H9 (cell line): Measurements from ENCODE around the gene SULT2B1. TPM values are rescaled to one million over a fixed set of nuclear protein-coding genes. Genes with fewer than 3 reads are reported as not detected.

Experiments
- DNase-seq: peaks from one replicate; pipeline ENCODE4 v3.0.0-alpha.2; 2017
- H2AFZ ChIP-seq: one replicate; pipeline ENCODE4 v1.6.1; 2013; ENCODE audit warnings: mild to moderate bottlenecking, low read length, control low read depth, moderate library complexity
- H2AK5ac ChIP-seq: 2 replicates; pipeline ENCODE4 v1.6.1; 2013; ENCODE audit warnings: low read length, control low read depth, mixed read lengths; ENCODE audit not compliant: insufficient read length
- H2BK120ac ChIP-seq: one replicate; pipeline ENCODE4 v1.6.1; 2013; ENCODE audit warnings: low read depth, mild to moderate bottlenecking, low read length, control low read depth, inconsistent platforms; ENCODE audit not compliant: poor library complexity, severe bottlenecking
- H2BK12ac ChIP-seq: 2 replicates; pipeline ENCODE4 v1.6.1; 2013; ENCODE audit warnings: low read length, control low read depth, mixed read lengths, low read depth; ENCODE audit not compliant: insufficient read length
- H2BK15ac ChIP-seq: 2 replicates; pipeline ENCODE4 v1.6.1; 2013; ENCODE audit warnings: low read depth, low read length, control low read depth
- H2BK20ac ChIP-seq: one replicate; pipeline ENCODE4 v1.6.1; 2013; ENCODE audit warnings: low read depth, mild to moderate bottlenecking, low read length, control low read depth, inconsistent platforms; ENCODE audit not compliant: poor library complexity, severe bottlenecking
- H2BK5ac ChIP-seq: 2 replicates; pipeline ENCODE4 v1.6.1; 2013; ENCODE audit warnings: low read length, control low read depth, mixed read lengths; ENCODE audit not compliant: insufficient read length
- H3K14ac ChIP-seq: 2 replicates; pipeline ENCODE4 v1.6.1; 2013; ENCODE audit warnings: low read length, control low read depth; ENCODE audit not compliant: insufficient read depth
- H3K18ac ChIP-seq: 2 replicates; pipeline ENCODE4 v1.6.1; 2013; ENCODE audit warnings: low read depth, mild to moderate bottlenecking, mixed read lengths, low read length, control low read depth; ENCODE audit not compliant: insufficient read length
- H3K23ac ChIP-seq: 2 replicates; pipeline ENCODE4 v1.6.1; 2013; ENCODE audit warnings: low read length, control low read depth, mixed read lengths, low read depth; ENCODE audit not compliant: insufficient read length
- H3K23me2 ChIP-seq: 2 replicates; pipeline ENCODE4 v1.6.1; 2013; ENCODE audit warnings: low read depth, mild to moderate bottlenecking, mixed read lengths, low read length, control low read depth; ENCODE audit not compliant: insufficient read length, poor library complexity, severe bottlenecking
- H3K27ac ChIP-seq: 2 replicates; pipeline ENCODE4 v1.5.1; 2013; ENCODE audit warnings: low read length, control low read depth, mixed read lengths, low read depth; ENCODE audit not compliant: insufficient read length
- H3K27me3 ChIP-seq: 2 replicates; pipeline ENCODE4 v1.6.1; 2013; ENCODE audit warnings: low read length, control low read depth, inconsistent platforms; ENCODE audit not compliant: insufficient read depth
- H3K4ac ChIP-seq: 2 replicates; pipeline ENCODE4 v1.6.1; 2013; ENCODE audit warnings: low read depth, mild to moderate bottlenecking, control low read depth, inconsistent platforms, low read length, moderate library complexity
- H3K4me1 ChIP-seq: 2 replicates; pipeline ENCODE4 v1.6.1; 2013; ENCODE audit warnings: low read length, control low read depth, inconsistent platforms; ENCODE audit not compliant: insufficient read depth
- H3K4me2 ChIP-seq: 2 replicates; pipeline ENCODE4 v1.6.1; 2013; ENCODE audit warnings: low read length, control low read depth, mixed read lengths; ENCODE audit not compliant: insufficient read length, insufficient read depth
- H3K56ac ChIP-seq: 2 replicates; pipeline ENCODE4 v1.6.1; 2013; ENCODE audit warnings: low read depth, mild to moderate bottlenecking, mixed read lengths, low read length, control low read depth; ENCODE audit not compliant: insufficient read length
- H3K79me1 ChIP-seq: 2 replicates; pipeline ENCODE4 v1.6.1; 2013; ENCODE audit warnings: low read depth, mild to moderate bottlenecking, moderate library complexity, low read length, control low read depth, inconsistent platforms; ENCODE audit not compliant: insufficient read depth, poor library complexity, severe bottlenecking
- H3K79me2 ChIP-seq: 2 replicates; pipeline ENCODE4 v1.6.1; 2013; ENCODE audit warnings: low read length, control low read depth, inconsistent platforms; ENCODE audit not compliant: insufficient read depth
- H3K9ac ChIP-seq: 2 replicates; pipeline ENCODE4 v1.6.1; 2013; ENCODE audit warnings: low read length, control low read depth, mixed read lengths; ENCODE audit not compliant: insufficient read length; ENCODE audit errors: extremely low read depth
- H3K9me3 ChIP-seq: one replicate; pipeline ENCODE4 v1.6.1; 2013; ENCODE audit warnings: low read depth, low read length, inconsistent platforms; ENCODE audit not compliant: control insufficient read depth
- H3T11ph ChIP-seq: one replicate; pipeline ENCODE4 v1.6.1; 2013; ENCODE audit warnings: mild to moderate bottlenecking, low read length, control low read depth, inconsistent platforms
- H4K20me1 ChIP-seq: one replicate; pipeline ENCODE4 v1.6.1; 2013; ENCODE audit not compliant: control insufficient read depth, insufficient read length, insufficient read depth
- H4K5ac ChIP-seq: 2 replicates; pipeline ENCODE4 v1.6.1; 2013; ENCODE audit warnings: low read depth, mild to moderate bottlenecking, mixed read lengths, low read length, control low read depth; ENCODE audit not compliant: insufficient read length
- H4K8ac ChIP-seq: replicated peaks from 2 replicates; pipeline ENCODE4 v1.6.1; 2013; ENCODE audit warnings: low read length, control low read depth, mixed read lengths, low read depth; ENCODE audit not compliant: insufficient read length
- H4K91ac ChIP-seq: 2 replicates; pipeline ENCODE4 v1.6.1; 2013; ENCODE audit warnings: low read depth, mild to moderate bottlenecking, moderate library complexity, mixed read lengths, low read length, control low read depth; ENCODE audit not compliant: insufficient read length
- H3K27ac Mint-ChIP-seq, 3 experiments: 2 replicates in 2 of 3; 3 replicates in 1 of 3; pipeline ENCODE4 v1.8.0; 2020 to 2021; ENCODE audit warnings: mixed read lengths in 3 of 3, mild to moderate bottlenecking in 1 of 3, moderate library complexity in 1 of 3
- H3K27me3 Mint-ChIP-seq: 2 replicates; pipeline ENCODE4 v1.8.0; 2021; ENCODE audit warnings: low read depth, mild to moderate bottlenecking, moderate library complexity, mixed read lengths
- H3K36me3 Mint-ChIP-seq, 3 experiments: 2 replicates in 2 of 3; 3 replicates in 1 of 3; pipeline ENCODE4 v1.8.0; 2020 to 2021; ENCODE audit warnings: low read depth in 3 of 3, mixed read lengths in 3 of 3; ENCODE audit not compliant: insufficient read depth in 1 of 3
- H3K4me1 Mint-ChIP-seq, 2 experiments: 2 replicates each; pipeline ENCODE4 v1.8.0; 2020; ENCODE audit warnings: mixed read lengths in 2 of 2
- H3K4me3 Mint-ChIP-seq, 2 experiments: 2 replicates in 1 of 2; 3 replicates in 1 of 2; pipeline ENCODE4 v1.8.0; 2020 to 2021; ENCODE audit warnings: mild to moderate bottlenecking in 2 of 2, mixed read lengths in 2 of 2, moderate library complexity in 1 of 2
- H3K9me3 Mint-ChIP-seq, 2 experiments: 2 replicates in 1 of 2; 3 replicates in 1 of 2; pipeline ENCODE4 v1.8.0; 2020; ENCODE audit warnings: mild to moderate bottlenecking in 2 of 2, mixed read lengths in 2 of 2, moderate library complexity in 1 of 2
- CTCF ChIP-seq: fragments of 200-600 bp; sonication (generic); conservative IDR thresholded peaks from 3 replicates; pipeline ENCODE4 v1.8.0; 2021; ENCODE audit warnings: antibody characterized with exemption, mild to moderate bottlenecking
- WGBS: extraction: QIAGEN DNeasy Blood & Tissue Kit; methylation state at CpG from one replicate; pipeline ENCODE4 v1.1.7; 2013; ENCODE audit warnings: missing lambda C conversion rate, low lambda C conversion rate, mixed read lengths; ENCODE audit not compliant: insufficient read length; ENCODE audit errors: extremely low coverage; 5-methylcytosine and 5-hydroxymethylcytosine counted together
- total RNA-seq: library from RNA; stranded (reverse); gene quantifications from 2 replicates; pipeline ENCODE4 v1.2.1, GENCODE V29; 2021

SULT2B1 gene
- total RNA-seq, 1 experiment from 2014 or later = 1.7 TPM

DNA sequence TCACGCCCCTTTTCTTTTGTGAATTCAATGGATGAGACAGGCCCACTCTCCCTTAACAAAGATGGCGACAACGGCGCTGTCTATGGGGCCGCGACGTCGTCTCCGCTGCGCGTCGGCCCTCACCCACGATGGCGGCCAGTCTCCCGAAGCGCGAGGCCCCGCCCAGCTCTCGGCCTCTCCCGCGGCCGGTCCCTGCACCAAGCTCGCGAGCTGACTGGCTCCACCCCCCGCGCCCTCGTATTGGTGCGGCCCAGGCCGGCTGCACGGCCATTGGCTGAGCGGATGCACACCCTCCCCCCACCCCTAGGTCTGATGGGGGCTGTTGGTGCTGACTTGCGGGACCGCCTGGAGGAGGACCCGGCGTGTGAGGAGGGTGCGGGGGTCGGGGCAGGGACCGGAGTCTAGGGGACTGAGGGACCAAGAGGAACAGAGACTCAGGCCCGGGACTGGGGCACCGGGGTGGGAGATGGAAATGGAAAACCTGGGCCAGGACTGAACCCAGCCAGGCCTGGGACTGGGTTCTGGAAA, 72.2 kb downstream of the SULT2B1 start:
- Histone ChIP-seq H3K79me1 (no peaks in the 10 kb centered on the region), H3K79me2 (peaks cover 4% of the 10 kb centered on the region; the same call in 1 of the 2 replicates), H2BK5ac (no peak overlapping the region), H2AK5ac (no peak overlapping the region), H2BK12ac (no peak overlapping the region), H3T11ph (no peak overlapping the region), H3K4ac (no peak overlapping the region), H2BK120ac (no peak overlapping the region), H3K27ac (peak overlapping the region; percentile 64), H3K14ac (peak overlapping the region; percentile 51; the same call in 1 of the 2 replicates), H3K9me3 (no peaks in the 10 kb centered on the region), H4K8ac (peak overlapping the region; percentile 24), H3K9ac (peak overlapping the region; percentile 81), H2BK15ac (no peak overlapping the region), H3K4me1 (peaks cover 3% of the 10 kb centered on the region; the same call in 1 of the 2 replicates), H3K23me2 (peaks cover 13% of the 10 kb centered on the region), H4K20me1 (no peaks in the 10 kb centered on the region), H3K18ac (peak overlapping the region; percentile 41), H2AFZ (no peak overlapping the region), H3K23ac (no peak overlapping the region), H3K4me2 (peak overlapping the region; percentile 88), H3K56ac (no peak overlapping the region), H2BK20ac (no peak overlapping the region), H4K5ac (peak overlapping the region; percentile 20), H3K27me3 (no peaks in the 10 kb centered on the region), H4K91ac (no peak overlapping the region)
- Mint-ChIP-seq H3K36me3 (peaks cover 6 to 26% (median 24%) of the 10 kb centered on the region in 3 experiments), H3K4me1 (peaks cover 31 to 33% of the 10 kb centered on the region in 2 experiments), H3K27ac (peak overlapping the region; percentile 97 to 98 (median 98)), H3K9me3 (no peaks in the 10 kb centered on the region; a peak in 1 of 5 replicates), H3K27me3 (no peaks in the 10 kb centered on the region), H3K4me3 (peak overlapping the region; percentile 86 to 88)
- no CpG with 5 or more reads among the region's 40 CpGs for WGBS
- peak; percentile 99 for DNase-seq
- no peak for TF ChIP-seq CTCF
